NCI-H2196 (cell line): Measurements from ENCODE around the gene MTUS2.

ENCODE experiments used
- DNase-seq: peaks from one replicate; lab custom pipeline; 2025; ENCODE audit not compliant: unreplicated experiment; lab: John Stamatoyannopoulos, UW

MTUS2 gene

DNA sequence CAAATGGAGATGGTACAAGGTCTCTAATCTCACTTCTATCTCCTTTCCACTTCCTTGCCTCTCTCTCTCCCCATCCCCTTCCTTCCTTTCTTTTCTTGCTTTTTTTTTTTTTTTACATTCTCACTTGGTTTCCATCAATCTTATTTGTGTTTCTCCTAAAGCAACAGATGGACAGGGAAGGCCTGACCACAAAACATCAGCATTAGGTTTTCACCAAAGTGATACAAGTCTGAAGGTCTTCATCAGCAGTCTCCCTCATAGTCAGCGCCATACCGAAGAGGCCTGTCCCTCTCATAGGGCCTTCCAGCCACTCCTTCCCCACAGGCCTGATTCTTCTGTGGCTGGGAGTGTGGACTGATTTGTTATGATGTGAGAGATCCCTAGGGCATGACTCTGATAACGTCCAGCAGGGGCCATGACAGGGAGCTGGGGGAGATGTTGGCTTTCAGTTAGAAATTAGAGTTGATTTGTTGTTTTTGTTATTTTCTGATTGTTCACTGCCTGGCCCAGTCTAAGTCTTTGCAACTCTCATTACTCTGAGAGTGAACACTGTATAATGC is 616.7 kb downstream of the MTUS2 start:
- DNase-seq, result no peak

- no peak for DNase-seq
These were observed 618.6 kb downstream of the MTUS2 start for GRCh38 chr13:29438769-29439168.

DNA sequence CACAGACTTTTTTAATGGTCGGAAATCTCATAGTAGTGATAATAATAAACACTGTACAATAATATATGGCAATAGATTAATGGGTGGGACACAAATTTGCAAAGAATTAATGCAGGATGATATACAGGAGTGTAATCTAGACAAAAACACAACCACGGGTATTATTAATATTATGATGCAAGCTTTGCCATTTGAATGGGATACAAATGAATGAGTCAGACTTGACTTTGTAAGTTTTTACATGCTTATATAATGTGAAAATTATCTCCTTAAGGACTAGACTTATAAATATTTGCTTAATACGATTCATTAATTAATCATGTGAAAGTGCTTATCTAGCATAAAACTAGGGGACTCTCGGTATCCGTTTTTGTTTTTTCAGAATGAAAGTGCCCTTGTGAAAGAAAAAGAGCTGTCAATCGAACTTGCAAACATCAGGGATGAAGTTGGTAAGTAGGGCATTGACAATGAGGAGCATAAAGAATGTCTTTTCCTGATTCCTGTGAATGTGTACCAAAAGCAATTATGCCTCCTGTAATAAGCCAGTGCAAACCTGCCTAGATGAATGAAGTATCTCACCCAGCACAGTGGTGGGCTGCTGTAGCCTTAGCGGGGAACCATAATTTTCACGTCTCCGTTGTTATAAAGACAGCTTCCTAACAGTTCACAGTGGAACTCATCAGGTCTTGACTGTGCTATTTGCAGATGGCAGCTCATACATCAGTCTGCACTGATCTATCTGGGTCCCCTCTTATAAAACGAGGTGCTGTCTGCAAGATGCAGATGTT is 619.7 kb downstream of the MTUS2 start:
- DNase-seq, result no peak

- no peak for DNase-seq
These were observed 621.2 kb downstream of the MTUS2 start for GRCh38 chr13:29441306-29441705.

- DNase-seq, result no peak
These were observed 625.9 kb downstream of the MTUS2 start for GRCh38 chr13:29446016-29446415.

GRCh38 chr13:29448174-29448573 is 628.0 kb downstream of the MTUS2 start:
- no peak for DNase-seq

GRCh38 chr13:29449726-29450125 is 629.6 kb downstream of the MTUS2 start:
- DNase-seq, result no peak

DNA sequence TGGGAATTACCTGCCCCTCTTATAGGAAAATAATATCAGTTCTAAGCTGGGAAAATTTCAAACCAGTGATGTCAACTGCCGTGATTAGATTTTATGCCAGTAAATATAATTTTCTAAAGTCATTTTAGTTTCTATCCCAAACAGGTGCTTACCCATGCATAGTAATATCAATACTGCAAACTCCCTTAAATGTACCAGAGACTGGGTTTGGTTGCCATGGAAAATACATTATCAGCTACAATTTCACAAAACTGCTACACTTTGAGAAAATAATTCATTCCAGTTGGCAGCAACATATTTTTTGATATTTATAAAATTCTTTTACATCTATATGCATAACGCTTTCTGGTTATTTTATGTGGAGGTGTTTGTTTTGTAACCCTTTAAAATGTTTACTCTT is 631.8 kb downstream of the MTUS2 start:
- no peak for DNase-seq

DNA sequence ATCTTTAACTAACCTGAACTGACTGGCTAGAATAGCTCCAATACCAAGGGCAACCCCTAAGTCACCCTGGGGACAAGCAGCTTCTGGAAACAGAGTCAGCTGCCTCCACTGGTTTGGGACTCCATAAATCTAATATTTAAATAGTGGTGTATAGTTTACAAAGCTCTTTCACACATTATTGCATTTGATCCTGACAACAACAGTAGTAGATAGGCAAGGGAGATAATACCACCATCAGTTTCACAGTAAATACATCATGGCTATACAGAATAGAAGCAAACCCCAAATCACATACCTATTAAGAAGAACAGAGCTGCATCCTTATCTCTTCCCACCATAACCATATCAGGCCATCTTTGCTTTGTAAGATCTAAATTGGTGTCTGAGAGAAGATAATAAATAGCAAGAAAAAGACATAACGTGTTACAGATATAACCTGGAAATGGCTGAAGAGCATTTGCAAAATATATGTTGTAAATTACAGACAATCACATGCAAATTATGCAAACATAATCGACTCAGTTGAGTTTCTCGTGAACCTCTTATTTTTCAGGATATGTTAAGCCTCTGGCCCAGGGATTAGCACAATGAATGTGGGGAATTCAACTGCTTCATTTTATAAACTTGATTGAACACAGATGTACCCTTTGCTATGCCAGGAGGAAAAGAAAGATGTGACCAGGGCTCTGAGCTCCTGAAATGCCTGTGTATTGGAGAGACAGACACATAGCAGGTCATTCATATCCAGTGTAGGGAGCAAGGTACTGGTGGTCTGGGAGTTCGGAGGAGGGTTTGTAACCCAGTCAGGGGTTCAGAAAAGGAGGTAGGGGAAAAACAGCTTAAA is 632.9 kb downstream of the MTUS2 start:
- no peak for DNase-seq

GRCh38 chr13:29453617-29454011 is 633.5 kb downstream of the MTUS2 start:
- DNase-seq, result no peak

GRCh38 chr13:29454931-29455481 is 634.9 kb downstream of the MTUS2 start:
- DNase-seq, result no peak

- no peak for DNase-seq
These were observed 636.3 kb downstream of the MTUS2 start for GRCh38 chr13:29456419-29456818.

GRCh38 chr13:29457299-29457698 is 637.2 kb downstream of the MTUS2 start:
- DNase-seq, result no peak

- no peak for DNase-seq
These were observed 638.3 kb downstream of the MTUS2 start for GRCh38 chr13:29458419-29458818.

- no peak for DNase-seq
These were observed 639.7 kb downstream of the MTUS2 start for GRCh38 chr13:29459813-29460355.

- peak; percentile 2 for DNase-seq
These were observed 644.1 kb downstream of the MTUS2 start for GRCh38 chr13:29464105-29464679.

GRCh38 chr13:29465741-29466293 is 645.7 kb downstream of the MTUS2 start:
- DNase-seq, result no peak

GRCh38 chr13:29471551-29471950 is 651.4 kb downstream of the MTUS2 start:
- DNase-seq, result no peak

DNA sequence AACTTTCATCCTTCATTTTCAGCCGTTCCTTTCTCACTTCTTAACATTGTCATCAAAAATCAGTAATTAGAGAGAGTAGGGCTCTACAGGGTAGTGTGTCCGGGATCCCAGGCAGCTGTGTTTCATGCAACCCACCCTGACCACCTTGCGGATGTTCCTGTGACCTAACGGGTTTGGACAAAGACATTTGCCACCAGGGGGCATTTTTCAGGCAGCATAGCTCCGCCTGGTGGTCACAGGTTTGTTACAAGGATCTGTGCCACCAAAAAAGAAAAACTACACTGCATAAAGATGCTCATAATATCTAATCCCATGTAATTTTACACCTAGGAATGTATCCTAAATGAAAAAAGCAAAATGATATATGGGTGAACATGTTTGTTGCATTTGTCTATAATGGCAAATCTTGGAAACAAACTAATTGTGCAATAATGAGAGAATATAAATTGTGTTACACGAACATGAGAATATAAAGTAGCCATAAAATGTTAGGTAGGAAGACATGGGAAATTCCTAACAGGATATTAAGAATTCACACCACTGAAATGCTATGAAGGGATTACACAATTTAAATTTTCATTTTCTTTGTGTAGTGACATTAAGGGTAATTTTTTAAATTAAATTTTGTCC is 652.3 kb downstream of the MTUS2 start:
- peak; percentile 2 for DNase-seq

DNA sequence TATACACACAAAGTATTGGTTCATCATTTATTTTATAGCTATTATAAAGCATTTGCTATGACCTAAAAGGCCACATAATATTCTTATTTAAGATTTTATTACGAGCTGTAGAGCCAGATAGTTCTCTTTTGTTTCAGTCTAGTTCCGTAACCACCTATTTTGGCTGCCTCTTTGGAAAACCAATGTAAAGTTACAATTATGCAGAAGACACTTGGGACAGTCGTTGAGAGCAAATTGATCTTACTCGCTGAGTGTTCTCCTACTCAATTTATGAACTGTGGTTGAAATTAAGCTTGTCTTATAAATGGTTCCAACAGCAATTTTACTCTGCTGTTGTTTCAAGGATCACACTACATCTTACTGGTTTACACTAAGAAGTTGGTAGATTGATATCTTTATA is 653.0 kb downstream of the MTUS2 start:
- no peak for DNase-seq
